Measurements from ENCODE around the gene C17orf114.
"Not testable (repeated sequence)": the region's sequence is repeated elsewhere in the genome, so short reads cannot be mapped to it uniquely, and the experiment has no call there.

Gene C17orf114

DNA sequence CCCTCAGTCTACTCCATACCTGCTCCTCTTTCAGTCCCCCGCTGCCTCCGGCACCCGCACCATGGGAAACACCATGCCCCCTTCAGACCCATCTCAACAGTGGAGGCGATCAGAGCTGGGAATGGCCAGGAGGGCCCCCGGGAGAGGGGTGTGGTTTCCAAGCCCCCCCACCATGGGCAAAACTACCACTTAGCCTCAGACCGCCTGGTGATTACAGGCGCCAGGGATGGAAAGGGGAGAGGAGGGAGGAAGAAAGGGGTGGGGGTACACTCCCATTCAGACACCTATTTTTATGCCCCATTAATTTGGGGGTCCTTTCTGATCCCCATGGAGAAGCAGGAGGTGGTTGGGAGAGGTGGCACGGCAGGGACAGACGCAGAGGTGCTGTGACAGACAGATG is at the start of gene C17orf114:
Gene C17orf114, minus strand, starts transcription at position 101 of the 400 bp plus-strand sequence.
- no peak for DNase-seq

DNA sequence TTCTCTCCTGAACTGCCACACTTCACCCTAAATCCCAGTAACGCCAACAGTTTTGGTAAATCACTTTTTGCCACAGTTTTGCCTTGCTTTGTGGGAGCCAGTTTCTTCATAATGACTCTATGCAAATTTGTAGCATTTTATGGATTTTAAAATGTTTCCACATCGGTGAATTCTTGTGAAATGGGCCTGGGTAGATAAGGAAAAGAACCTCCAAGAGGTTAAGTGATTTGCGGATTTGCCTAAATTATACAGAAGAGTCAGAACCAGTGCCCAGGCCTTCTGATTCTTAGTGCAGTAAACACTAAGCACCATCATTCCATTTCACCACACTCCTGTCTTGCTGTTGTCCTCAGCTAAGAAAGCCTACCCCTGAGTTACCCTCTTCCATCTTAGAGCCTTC is 49.0 kb upstream of the C17orf114 start:
- DNase-seq: no peak

DNA sequence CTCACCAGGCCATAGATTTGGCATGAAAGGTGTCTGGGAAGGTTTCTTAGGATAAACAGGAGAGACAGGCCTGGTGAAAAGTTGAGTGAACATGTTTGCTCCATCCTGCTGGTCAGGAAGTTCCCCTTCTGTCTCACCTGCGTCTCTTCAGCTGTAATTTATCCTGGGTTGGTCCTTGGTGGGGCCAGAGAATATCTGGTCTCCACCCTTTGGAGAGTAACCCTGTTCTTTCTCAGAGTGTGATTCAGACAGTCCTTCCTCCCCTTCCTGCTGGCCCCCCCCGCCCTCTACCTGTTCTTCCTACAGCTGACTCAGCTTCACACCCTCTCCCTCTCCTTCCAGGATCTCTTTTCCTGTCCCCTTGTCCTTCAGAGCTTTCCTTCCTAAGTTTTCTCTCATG is 48.1 kb upstream of the C17orf114 start:
- DNase-seq: no peak

DNA sequence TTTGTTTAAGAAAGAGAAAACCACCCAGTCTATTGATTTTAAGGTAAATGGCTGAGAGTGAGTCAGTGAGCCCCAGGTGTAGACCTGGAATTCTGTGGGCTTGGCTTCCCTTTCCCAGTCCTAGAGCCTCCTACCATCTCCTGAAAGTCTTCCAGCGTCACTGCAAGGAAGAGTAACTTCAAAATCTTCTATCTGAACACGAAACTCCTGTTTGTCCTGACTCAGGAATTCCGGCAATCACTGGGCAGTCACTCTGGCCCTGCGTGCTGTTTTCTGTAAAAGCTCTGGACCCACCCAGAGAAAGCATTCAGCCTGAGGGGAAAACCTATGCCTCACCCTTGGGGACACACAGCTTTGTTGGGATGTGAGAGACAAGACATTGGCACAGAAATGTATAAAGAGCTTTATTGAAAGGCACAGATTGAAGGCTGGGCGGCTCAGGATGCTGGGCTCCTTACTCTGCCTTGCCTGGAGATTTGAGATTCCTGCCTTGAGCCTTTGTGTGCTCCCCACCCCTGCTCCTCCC is 46.9 kb upstream of the C17orf114 start:
- no peak for DNase-seq

DNA sequence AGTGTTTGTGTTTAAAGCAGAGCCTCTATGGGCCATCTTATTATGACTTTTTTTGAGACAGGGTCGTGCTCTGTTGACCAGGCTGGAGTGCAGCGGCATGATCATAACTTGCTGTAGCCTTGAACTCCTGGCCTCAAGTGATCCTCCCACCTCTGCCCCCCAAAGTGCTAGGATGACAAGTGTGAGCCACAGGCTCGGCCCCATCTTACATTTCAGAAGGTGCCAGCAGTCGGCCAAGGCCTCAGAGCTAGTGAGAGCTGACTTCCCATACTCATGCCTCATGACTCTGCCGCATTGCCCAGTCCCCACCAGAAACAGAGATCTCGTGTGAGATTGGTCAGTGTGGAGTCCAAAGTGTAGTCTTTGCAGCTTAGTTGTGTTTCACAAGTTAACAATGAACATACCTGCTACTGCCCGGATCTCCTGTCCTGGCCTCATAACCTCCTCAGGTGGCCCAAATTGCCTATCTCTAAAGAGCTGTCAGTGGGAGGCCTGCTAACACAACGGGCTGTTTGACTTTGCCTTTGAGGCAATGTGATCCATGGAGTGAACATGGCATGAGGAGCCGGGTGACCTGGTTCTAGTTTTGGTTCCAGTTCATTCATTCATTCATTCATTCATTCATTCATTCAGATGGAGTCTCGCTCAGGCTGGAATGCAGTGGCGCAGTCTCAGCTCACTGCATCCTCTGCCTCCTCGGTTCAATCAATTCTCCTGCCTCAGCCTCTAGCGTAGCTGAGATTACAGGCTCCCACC is 44.7 kb upstream of the C17orf114 start:
- no peak for DNase-seq

DNA sequence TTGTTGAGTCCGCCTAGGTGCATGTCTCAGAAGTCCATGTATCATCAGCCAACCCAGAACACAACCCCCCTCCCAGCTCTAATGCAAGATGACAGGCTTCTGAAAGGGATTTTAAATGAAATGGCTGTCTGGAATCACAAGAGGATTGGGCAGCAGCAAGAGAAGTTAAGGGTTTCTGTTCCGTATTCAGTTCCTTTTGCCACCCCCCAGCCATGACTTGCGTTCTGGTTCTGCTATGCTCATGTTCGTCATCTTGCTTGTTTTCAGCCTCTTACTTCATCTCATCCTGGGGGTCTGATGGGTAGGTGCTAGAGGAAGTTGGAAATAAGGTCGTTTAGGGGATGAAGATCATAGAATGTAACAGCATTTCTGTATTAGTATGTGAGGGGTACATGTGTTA is 43.0 kb upstream of the C17orf114 start:
- no peak for DNase-seq

DNA sequence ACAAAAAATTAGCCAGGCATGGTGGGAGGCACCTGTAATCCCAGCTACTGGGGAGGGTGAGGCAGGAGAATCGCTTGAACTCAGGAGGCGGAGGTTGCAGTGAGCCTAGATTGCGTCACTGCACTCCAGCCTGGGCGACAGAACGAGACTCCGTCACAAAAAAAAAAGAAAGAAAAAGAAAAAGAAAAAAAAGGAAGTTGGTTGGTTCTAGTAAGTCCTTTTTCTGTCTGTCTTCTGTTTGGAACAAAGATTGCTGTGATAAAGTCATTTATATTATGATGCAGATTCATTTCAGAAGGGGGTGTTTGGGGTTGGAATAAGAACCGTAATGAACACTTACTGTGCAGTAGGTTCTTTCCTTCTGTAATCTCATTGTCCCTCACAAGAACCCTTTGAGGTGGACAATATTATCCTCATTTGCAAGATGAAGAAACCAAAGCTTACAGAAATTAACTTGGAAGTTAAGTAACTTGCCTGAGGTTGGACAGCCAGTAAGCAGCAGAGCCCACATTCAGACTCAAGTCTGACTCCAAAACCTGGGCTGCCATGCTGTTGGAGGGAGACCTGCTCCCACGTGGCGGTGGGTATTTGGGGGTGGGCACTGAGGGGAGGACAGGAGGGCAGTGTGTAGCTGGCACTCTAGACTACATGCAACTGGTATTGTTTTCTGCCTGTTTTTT is 41.3 kb upstream of the C17orf114 start:
- DNase-seq: no peak

DNA sequence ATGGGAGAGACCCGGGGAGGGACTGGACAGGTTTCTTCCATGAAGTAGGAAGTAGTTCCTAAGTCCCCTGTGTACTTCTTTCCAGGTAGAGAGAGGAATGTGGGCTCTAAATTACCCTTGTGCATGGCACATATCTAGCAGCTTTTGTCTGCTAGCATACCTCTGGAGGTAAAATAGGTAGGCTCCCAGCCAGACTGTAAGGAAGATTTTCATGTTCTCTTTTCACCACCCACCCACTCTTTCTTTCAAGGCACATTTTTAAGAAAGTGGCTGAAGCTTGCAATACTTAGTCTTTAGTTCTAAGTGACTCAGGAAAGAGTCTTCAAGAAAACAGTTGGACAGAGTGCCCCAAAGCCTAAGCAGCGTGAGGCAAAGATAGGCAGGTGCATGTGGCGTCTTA is 40.2 kb upstream of the C17orf114 start:
- no peak for DNase-seq

DNA sequence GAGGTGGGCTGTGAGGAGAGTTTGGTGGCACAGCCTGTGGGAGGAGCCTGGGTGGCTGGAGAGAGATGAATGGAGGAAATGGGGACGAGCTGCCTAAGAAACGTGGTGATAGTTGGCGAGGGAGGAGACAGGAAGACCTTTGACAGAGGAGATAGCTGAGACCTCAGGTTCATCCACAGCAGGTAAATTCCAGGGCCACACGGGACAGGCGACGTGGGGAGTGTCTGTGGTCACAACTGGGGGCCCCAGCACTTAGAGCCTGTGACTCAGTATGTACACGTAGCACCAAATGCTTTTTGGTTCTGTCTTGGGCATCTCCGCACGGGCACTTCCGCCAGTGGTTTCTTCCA is 38.7 kb upstream of the C17orf114 start:
- DNase-seq: no peak

DNA sequence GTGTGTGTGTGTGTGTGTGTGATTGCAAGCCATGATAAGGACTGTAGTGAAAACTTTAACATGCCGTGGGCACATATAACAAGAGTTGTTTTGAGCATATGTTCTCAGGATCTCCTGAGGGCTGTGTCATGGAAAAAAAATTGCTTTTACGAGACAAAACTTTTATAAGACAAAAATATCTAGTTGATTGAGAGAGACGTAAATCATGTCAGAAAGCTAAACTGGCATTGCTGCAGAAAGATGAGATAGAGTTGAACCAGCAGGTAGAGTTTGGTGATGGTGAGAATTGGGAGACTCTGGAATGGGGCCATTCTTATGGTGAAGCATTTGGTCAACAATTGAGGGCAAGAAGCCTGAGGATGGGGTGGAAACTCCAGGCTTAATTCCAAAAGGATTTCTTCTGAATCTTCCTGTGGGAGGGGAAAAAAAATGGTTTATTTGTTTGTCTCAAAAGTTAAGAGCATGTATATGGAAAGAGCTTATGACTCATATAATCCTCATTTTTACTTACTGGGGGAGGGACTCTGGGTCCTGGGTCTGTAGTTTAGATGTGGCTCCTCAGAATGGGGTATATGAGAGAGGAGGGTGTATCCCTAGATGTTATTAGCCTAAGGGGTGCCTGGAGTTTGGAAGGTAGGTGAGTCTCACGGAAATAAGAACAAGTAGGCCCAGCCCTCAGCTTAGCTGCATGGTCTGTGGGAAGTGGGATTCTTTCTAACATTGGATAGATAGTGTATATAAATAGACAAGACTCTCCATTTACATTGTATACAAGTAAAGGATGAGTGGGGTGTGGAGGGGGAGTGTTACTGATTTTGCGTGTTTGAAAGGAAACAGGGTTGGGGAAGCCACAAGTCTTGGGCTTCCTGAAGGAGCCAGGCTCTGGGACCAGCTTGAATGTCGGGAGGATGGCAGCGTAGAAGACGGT is 38.1 kb upstream of the C17orf114 start:
- DNase-seq: no peak

DNA sequence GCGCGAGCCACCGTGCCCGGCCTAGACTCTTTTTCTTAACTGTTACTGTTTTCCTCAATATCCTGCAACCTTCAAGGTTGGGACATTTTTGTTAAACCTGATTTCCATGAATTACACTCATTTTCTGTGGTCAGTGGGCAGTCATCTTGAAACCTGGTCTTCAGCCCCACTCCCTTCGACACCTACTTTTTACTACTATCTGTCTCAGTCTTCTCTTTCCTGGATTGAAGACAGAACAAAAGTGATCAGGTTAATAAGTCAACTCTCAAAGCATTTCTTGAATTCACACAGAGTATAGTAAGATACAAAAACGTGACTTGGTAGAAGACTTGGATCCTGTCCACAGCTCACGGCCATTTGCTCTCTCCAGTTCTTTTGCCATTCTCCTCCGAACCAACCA is 37.1 kb upstream of the C17orf114 start:
- DNase-seq: no peak

DNA sequence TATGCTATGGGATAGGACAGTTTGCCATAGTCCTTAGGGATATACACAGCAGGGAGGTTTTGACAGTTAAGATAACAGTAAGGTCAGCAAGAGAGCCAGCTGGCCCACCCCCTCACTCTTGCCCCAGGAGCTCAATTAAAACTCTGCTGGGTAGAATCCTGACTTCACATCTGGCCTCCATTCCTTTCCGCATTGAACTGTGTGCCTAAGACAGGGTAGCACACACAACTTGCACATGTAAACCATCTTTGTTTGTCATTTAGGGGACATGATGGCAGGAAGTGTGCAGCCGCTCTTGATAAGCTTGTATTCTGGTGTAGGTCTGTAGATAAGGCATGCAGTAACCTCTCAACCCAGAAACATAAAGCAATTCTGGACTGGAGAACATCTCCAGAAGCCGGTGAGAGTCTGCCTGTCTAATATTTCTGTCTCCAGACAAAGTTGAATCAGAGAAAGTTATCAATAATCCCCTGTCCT is 36.2 kb upstream of the C17orf114 start:
- no peak for DNase-seq

DNA sequence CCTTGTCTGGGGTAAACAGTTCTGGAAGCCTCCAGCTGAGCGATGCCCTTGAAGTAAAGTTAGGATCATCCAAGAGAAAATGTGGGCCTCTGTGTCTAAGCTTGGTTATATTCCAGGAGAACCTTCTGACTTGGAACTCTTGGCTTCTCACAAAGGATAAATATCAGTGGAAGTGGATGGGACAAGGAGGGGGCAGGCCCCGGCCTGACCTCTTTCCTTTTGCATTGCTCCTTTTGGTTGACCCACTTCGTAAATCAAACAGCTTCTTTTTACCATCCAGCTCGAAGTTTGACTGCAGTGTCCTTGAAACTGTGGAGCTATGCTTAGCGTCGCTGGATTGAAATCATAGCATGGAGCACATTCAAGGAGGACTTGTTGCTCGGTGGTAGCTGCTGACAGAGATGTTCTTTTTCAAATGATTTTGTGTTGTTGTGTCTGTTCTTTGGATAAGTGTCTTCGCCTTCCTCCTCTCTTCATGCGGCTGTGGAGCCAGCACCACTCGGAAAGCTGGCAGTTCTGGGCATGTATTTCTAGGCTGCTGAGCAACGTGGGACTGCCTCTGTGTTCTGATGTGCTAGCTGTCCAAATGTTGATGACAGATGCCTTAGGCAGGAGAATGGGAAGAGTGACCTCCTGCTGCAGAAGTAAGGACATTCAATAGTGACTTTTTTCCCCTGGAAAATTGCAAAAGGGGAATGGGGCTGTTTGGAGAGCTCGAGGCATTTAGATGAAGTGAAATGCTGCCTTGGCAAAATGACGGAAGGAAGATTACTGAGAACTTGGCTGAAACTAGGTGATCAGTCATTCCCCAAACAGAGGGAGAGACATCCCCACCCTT is 35.6 kb upstream of the C17orf114 start:
- DNase-seq: no peak

DNA sequence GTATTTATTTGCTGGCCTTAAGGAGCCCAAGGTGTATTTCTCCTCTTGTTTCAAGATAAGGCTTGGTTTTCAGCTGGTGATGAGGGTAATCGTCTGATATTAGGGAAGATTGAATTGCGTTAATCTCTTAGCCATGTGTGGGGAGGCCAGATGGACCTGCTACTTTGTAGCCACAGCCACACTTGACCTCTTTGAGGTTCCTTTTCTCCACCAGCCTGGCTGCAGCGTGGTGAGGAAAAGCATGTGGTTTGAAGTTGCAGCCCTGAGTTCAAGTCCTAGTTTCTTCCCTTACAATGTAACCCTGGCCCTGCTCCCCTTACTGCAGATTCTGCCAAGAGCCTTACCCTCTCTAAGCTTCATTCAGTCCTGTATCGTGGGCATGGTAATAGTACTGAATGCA is 34.1 kb upstream of the C17orf114 start:
- no peak for DNase-seq

DNA sequence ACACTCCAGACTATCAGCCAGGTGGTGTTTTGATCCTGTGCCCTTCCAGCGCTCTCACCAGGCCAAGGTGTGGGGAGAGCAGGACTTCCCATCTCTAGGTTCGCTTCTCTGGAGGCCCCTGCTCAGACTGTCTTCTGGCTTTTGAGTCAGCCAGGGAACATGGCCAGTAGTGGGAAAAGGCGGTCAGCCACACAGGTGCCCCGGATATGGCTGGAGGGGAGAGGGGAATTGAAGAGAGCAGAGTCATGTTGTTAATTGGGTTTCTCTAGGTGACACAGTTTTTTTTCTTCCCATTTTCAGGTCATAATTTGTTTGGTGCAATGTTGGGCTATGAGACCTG is 32.5 kb upstream of the C17orf114 start:
- DNase-seq: no peak

DNA sequence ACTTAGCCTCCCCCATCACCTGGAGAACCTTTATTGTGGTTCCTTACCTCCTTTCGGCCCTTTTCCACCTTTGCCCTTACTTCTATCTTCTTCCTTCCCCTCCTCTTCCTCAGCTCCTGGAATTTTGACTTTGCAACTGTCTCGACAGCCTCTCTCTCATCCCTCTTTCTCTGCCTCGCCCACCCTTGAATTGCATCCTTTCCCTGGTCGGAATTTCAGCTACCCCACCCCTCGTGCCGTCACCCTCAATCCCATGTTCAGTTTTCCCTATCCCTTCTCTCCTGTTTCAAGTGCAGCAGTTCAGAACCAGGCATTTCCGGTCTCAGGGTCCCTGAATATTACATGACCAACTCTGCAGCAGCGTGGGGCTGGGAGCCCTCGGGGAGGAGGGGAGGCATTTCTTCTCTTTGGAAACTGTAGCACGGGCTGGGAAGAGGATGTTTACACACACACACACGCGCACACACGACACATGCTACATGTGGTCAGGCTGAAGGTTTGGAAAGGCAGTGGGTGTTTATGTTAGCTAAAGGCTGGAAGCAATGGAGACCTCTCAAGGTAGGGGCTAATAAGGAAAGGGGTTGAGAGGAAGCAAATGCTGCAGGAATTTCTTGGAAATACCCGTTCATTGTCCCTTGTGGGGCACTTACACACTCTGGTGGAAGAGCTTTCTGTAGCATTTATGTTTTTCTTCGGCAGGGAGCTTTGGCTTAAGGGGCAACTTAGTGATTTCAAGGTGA is 32.0 kb upstream of the C17orf114 start:
- DNase-seq: no peak

DNA sequence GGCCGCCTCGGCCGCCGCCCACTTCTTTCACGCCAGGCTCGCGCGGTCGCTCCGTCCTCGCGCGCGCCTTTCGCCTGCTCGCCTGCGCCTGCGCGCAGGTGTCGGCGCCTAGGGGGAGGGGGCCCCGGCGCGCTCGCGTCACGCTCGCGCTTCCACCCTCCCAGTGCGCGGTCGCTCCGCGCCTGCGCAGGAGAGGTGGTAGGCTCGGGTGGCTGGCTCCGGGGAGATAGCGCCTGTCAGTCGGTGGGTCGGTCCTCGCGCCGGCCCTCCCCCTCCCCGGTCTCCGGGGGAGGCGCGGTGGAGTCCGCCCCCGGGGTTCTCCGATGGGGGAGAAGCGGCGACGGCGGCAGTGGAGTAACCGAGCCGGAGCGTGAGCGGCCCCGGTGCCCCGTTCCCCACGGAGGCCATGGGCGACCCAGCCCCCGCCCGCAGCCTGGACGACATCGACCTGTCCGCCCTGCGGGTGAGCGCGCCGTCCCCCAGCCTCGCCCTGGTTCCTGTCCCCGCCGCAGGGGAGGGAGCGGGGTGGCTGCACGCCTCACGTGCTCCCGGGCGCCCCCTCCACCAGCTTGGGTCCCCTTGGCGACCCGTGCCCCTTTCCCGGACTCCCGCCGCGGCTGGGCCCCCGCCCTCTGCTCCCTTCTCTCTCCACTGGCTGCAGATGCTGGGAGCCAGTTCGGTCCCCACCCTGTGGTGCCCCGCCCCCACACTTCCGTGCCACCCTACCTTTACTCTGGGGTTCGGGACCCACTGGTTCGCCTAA is 31.2 kb upstream of the C17orf114 start, which contains the start of gene MINK1:
Gene MINK1, plus strand, starts transcription at position 163 of the 763 bp plus-strand sequence. Its CDS starts 244 bp downstream, at position 407.
- DNase-seq: peak; percentile 85

DNA sequence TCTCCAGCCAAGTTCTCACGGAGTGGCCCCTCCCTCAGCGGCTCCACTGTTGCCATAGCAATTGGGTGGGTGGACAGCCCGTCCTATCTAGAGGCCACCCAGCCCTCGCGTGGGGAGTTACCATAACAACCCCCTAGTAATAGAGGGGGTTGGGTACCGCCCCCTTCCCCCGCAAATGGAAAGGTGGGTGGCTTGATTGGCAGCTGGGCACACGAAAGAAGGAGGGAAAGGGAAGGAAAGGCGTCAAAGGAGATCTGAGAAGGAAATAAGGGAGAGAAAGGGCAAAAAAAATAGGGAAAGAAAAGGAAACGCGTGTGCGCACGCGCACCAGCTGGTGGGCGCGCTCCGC is 30.7 kb upstream of the C17orf114 start:
- not testable (repeated sequence) for DNase-seq

DNA sequence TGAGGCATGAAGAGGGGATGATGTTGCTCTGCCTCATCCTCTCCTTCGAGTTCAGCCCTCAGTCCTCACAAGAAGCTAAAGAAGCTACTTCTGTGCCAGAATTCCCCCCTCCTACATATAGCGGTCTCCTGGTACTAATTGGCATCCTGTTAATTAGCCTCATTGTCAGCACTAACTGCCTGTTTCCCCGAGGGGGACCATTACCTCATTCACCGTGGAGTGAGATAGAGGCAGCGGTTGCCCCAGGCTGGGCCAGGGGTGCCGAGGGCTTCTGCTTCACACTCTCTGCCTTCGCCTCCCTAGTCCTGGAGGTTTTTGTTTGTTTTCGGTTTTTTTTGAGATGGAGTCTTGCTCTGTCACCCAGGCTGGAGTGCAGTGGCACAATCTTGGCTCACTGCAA is 25.3 kb upstream of the C17orf114 start:
- no peak for DNase-seq

DNA sequence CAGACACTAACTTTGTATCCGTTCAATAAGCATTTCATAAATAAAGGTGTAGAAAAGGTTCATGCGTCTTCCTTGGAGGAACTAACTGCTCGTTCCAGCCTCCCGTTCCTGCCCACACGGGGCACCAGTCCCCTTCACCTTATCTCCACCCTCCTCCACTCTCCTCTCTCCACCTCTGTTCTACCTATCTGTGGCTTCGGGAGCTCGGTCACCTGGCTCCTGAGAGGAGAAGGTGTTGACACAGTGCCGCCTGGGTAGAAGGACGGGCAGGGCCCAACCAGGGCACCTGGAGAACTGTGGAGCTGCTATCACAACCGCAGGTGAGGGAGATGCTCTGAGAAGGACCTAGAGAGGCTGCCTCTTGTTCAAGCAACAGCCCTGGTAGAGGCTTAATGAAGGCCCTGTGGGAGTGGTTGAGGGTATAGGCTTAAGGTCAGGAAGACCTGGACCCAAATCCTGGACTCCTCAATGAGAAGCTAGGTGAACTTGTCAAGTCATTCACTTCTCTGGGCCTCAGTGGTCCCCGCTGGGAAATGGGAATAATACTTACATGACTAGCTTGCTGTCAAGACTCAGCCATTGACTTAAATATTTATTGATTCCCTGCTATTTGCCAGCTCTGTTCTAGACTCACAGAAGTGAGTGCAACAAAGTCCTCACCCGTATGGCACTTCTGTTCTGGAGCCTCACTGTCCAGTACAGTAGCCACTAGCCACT is 21.4 kb upstream of the C17orf114 start:
- DNase-seq: no peak
